Skeletal muscle satellite cell (primary cell): Measurements from ENCODE around the gene DHRS12.

ENCODE experiments used
- H3K27me3 ChIP-seq: 2 replicates; pipeline ENCODE4 v1.7.0; 2013; ENCODE audit warnings: low read length; ENCODE audit not compliant: control insufficient read depth, insufficient read depth
- H3K36me3 ChIP-seq: 2 replicates; pipeline ENCODE4 v1.7.0; 2013; ENCODE audit warnings: mild to moderate bottlenecking, control low read depth, low read length; ENCODE audit not compliant: insufficient read depth
- H3K4me1 ChIP-seq: 2 replicates; pipeline ENCODE4 v1.7.0; 2013; ENCODE audit warnings: low read length; ENCODE audit not compliant: control insufficient read depth, insufficient read depth
- H3K4me2 ChIP-seq: 2 replicates; pipeline ENCODE4 v1.7.0; 2013; ENCODE audit warnings: mild to moderate bottlenecking, low read length
- H3K4me3 ChIP-seq: 2 replicates; pipeline ENCODE4 v1.7.0; 2013; ENCODE audit warnings: low read length
- H3K9ac ChIP-seq: 2 replicates; pipeline ENCODE4 v1.7.0; 2013; ENCODE audit warnings: mild to moderate bottlenecking, low read depth, low read length, moderate library complexity
- H3K9me3 ChIP-seq: replicated peaks from 2 replicates; pipeline ENCODE4 v1.7.0; 2013; ENCODE audit warnings: mild to moderate bottlenecking, control low read depth, low read length

The DHRS12 gene

DNA sequence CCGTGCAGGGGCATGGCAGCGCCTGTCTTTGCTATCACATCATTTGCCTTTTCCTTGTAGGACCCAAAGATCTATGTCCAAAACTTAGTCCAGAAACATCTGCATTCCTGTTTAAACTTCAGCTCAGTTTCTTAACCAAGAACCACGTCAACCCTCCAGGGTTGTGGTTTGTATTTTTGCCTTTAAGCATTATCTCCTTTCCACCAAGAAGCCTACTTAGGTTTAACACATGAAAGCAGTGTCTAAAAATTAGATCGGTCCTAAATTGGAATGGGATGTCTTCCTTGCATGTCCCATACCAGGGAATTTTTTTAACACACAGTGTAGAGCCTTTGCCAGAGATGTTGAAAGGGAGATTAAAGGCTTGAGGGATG is 38.8 kb downstream of the DHRS12 start:
- Histone ChIP-seq H3K36me3 (peaks cover 69% of the 10 kb centered on the region), H3K4me1 (peaks cover 24% of the 10 kb centered on the region), H3K9ac (peak overlapping the region; percentile 22), H3K27me3 (no peaks in the 10 kb centered on the region), H3K4me3 (no peak overlapping the region), H3K4me2 (peak overlapping the region; percentile 64), H3K9me3 (no peaks in the 10 kb centered on the region)

DNA sequence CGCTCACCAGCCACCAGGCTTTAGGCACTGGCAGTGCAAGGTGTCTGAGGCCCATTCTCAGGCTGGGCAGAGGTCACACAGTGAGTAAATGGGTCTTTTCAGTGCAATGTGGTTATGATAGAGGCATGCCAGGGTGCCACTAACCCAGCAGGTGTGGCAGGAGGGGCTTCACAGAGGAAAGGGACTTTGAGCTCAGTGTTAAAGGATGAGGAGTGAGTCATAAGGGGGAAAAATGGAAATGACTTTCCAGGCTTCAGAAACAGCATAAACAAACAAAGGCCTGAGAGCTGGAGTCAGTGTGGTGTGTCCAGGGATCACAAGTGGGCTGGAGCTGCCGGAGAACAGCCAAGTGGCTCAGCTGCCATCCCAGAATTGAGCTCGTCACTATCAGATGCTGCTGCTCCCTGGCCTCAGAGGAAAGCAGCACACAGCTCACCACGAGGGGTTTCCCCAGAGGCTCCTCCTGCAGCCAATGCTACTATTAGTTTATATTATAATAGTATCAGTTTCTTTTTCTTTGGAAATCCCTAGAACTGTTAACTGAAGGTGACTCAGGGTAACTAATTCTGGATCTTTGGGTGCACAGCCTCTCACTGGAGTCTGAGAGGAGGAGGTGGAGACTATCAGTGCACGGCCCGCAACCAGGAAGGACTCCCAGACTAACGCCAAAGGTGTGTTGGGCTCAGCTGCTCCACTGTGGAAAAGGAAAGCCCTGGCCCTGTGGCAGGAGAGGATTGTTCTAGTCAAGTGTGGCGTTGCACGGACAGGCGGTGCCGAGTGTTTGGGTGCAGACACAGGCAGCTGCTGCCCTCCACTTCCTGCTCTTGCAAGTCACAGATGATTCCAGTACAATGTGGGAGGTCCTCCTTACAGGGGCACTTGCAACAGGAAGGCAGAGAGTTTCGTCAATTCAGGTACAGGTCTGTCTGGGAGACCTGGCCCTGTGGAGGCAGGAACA is 39.5 kb downstream of the DHRS12 start:
- Histone ChIP-seq H3K4me2 (peak overlapping the region; percentile 64), H3K27me3 (no peaks in the 10 kb centered on the region), H3K36me3 (peaks cover 75% of the 10 kb centered on the region), H3K9me3 (no peaks in the 10 kb centered on the region), H3K4me3 (no peak overlapping the region), H3K4me1 (peaks cover 20% of the 10 kb centered on the region), H3K9ac (peak overlapping the region; percentile 22)

GRCh38 chr13:51763486-51763885 is 40.5 kb downstream of the DHRS12 start:
- Histone ChIP-seq H3K4me3 (no peak overlapping the region), H3K9me3 (no peaks in the 10 kb centered on the region), H3K4me1 (peaks cover 18% of the 10 kb centered on the region), H3K9ac (no peak overlapping the region), H3K4me2 (no peak overlapping the region), H3K36me3 (peaks cover 79% of the 10 kb centered on the region), H3K27me3 (no peaks in the 10 kb centered on the region)

DNA sequence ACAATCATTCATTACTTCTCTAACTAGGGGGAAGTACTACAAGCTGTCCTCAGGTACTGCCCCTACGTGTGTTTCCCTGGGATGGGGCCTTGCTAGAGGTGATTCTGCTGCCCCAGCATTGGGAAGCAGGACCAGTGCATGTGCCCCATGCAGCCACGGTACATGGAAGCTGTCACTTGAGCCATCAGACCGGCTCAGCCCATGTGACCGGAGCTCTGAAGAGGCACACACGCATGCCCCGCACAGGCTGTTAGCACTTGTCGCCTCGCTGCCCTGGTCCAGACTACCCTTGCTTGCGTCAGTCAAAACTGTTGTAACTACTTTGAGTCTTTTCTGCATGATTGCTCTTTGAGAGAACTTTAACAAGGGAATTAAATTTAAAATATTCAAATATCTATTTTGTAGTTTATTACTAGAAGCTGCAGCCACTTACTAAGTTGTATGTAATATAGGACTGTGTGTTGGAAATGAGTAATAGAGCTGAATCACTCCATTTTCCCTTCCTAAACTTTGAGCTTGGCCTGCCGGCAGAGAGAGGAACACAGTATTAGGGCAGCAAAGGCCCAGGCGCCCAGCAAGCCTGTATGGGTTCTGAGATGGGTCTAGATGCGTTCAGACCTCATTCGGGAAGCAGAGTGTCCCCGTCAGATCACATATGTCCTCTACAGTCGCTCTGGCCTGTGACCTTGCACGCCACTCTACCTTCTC is 42.2 kb downstream of the DHRS12 start:
- Histone ChIP-seq H3K4me3 (no peak overlapping the region), H3K9me3 (no peaks in the 10 kb centered on the region), H3K27me3 (no peaks in the 10 kb centered on the region), H3K4me1 (peaks cover 18% of the 10 kb centered on the region), H3K9ac (no peak overlapping the region), H3K4me2 (no peak overlapping the region), H3K36me3 (peaks cover 79% of the 10 kb centered on the region)

GRCh38 chr13:51760592-51760991 is 43.4 kb downstream of the DHRS12 start:
- no peak overlapping the region for H3K4me3 ChIP-seq
- H3K9ac ChIP-seq = no peak overlapping the region
- H3K9me3 ChIP-seq = no peaks in the 10 kb centered on the region
- peaks cover 79% of the 10 kb centered on the region for H3K36me3 ChIP-seq
- no peak overlapping the region for H3K4me2 ChIP-seq
- no peaks in the 10 kb centered on the region for H3K27me3 ChIP-seq
- H3K4me1 ChIP-seq = peaks cover 18% of the 10 kb centered on the region

DNA sequence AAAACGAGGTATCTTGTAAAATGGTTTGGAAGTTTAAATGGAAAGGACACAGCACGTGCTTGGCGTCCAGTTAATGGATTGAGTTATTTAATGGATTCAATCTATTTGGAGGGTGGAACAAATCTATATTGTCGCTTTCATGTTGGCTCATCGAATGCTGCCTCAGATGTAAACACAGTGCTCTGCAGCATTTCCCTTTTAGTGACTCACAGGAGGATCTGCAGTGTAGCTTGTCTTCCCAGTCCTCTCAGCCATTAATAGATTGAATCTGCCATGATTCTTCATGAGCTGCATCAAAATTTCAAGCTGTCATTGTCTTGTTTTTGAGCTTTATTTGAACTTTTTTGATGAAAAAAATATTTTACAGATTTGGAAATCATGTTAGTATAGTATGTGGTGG is 44.7 kb downstream of the DHRS12 start:
- Histone ChIP-seq H3K36me3 (peaks cover 80% of the 10 kb centered on the region), H3K27me3 (no peaks in the 10 kb centered on the region), H3K9me3 (no peaks in the 10 kb centered on the region), H3K4me3 (no peak overlapping the region), H3K9ac (no peak overlapping the region), H3K4me2 (no peak overlapping the region), H3K4me1 (peaks cover 9% of the 10 kb centered on the region)

DNA sequence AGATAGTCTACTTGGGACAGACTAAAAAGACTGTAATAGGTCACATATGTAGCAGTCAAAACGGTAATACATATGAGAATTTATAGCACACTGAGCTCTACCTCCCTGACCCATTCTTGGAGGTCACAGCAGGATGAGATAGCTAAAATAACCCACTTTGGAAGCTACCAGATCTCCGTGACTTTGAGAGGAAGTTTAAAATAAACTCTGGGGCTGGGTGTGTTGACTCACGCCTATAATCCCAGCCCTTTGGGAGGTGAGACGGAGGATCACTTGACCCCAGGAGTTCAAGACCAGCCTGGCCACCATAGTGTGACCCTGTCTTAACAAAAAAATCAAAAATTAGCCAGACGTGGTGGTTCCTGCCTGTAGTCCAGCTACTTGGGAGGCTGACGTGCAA is 45.3 kb downstream of the DHRS12 start:
- no peak overlapping the region for H3K4me2 ChIP-seq
- H3K4me1 ChIP-seq = peaks cover 4% of the 10 kb centered on the region
- H3K4me3 ChIP-seq = no peak overlapping the region
- H3K9ac ChIP-seq = no peak overlapping the region
- H3K27me3 ChIP-seq = no peaks in the 10 kb centered on the region
- H3K9me3 ChIP-seq = no peaks in the 10 kb centered on the region
- H3K36me3 ChIP-seq = peaks cover 84% of the 10 kb centered on the region

- Histone ChIP-seq H3K27me3 (no peaks in the 10 kb centered on the region), H3K4me1 (peaks cover 2% of the 10 kb centered on the region), H3K4me3 (no peak overlapping the region), H3K9ac (no peak overlapping the region), H3K36me3 (peaks cover 88% of the 10 kb centered on the region), H3K4me2 (no peak overlapping the region), H3K9me3 (no peaks in the 10 kb centered on the region)
These were observed 47.3 kb downstream of the DHRS12 start for GRCh38 chr13:51756651-51757050.

DNA sequence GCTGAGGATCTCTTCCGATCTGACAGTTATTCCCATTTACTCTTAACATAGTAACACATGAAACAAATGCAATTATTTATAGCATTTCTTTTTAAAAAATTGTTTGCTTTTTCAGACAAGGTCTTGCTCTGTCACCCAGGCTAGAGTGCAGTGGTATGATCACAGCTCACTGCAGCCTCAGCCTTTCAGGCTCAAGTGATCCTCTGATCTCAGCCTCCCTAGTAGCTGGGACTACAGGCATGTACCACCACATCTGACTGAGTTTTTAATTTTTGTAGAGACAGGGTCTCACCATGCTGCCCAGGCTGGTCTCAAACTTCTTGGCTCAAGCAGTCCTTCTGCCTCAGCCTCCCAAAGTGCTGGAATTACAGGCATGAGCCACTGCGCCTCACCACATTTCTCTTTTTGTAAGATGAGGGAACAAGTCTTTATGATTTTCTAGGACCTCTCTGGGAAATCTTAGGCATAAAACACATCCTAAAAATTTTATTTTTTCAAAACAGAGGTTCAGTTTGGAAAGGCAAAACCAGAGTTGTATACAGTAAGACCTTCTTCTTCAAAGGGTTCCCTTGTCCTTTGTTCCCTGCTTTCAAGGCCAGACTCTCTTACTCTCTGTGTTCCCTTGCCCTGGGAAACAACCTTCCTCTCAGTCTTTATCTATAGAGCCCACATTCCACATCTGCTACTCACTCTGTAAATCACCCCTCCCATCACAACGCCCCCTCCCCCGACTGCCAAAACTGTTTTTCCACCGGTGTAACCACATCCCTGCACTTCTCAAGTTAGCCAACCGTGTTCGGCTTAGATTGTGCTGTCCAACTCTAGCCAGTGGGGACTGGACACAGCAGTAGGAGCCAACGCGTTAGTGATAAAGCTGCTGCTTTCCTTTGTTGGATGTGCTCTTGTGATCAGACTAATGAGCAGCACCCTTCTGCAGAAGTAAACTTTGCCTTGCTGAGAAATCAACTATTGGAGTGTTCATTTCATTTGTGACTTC is 56.2 kb downstream of the DHRS12 start:
- no peaks in the 10 kb centered on the region for H3K27me3 ChIP-seq
- peaks cover 65% of the 10 kb centered on the region for H3K36me3 ChIP-seq
- H3K9me3 ChIP-seq = peaks cover 10% of the 10 kb centered on the region
- H3K4me3 ChIP-seq = no peak overlapping the region
- H3K9ac ChIP-seq = no peak overlapping the region
- H3K4me2 ChIP-seq = no peak overlapping the region
- no peaks in the 10 kb centered on the region for H3K4me1 ChIP-seq

- no peak overlapping the region for H3K4me3 ChIP-seq
- H3K9me3 ChIP-seq = peaks cover 10% of the 10 kb centered on the region
- peaks cover 62% of the 10 kb centered on the region for H3K36me3 ChIP-seq
- H3K9ac ChIP-seq = no peak overlapping the region
- no peaks in the 10 kb centered on the region for H3K27me3 ChIP-seq
- no peaks in the 10 kb centered on the region for H3K4me1 ChIP-seq
- no peak overlapping the region for H3K4me2 ChIP-seq
These were observed 57.2 kb downstream of the DHRS12 start for GRCh38 chr13:51746802-51747201.

DNA sequence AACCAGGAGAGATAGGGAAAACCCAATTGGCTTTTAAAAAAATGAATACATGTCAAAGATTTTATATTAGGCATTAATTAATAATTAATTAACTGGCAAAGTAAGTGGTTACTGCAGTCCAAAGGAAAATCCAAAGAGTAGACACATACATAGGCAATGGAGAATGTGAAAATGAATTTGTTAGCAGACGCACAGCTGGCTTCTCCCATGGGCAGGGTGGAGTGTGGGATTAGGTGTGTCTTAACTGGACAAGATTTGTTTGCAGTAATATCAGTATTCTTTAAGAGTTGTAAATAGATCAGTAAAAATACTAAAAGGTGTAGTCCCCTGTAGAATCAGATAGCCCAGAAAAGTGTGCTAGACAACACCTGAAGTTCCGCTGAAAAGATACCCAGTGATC is 58.7 kb downstream of the DHRS12 start:
- Histone ChIP-seq H3K36me3 (peaks cover 61% of the 10 kb centered on the region), H3K4me2 (no peak overlapping the region), H3K4me3 (no peak overlapping the region), H3K9me3 (peaks cover 10% of the 10 kb centered on the region), H3K27me3 (no peaks in the 10 kb centered on the region), H3K4me1 (peaks cover 8% of the 10 kb centered on the region), H3K9ac (no peak overlapping the region)
